Common myeloid progenitor, CD34-positive (primary cell): ENCODE data around the gene CDH1.

Experiments
- CTCF ChIA-PET: fragments of 350-600 bp; sonication (Branson Sonifier 250); formaldehyde crosslinking; loops from one replicate; lab custom pipeline; 2021; ENCODE audit warnings: antibody characterized with exemption; lab: Charles Lee
- POLR2A ChIA-PET: fragments of 350-600 bp; sonication (Branson Sonifier 250); formaldehyde crosslinking; loops from one replicate; lab custom pipeline; 2021; ENCODE audit warnings: antibody characterized with exemption; lab: Charles Lee
- DNase-seq, 3 donors: peaks; one replicate each; pipeline versions ENCODE4 v3.0.0 to v3.0.0-alpha.2; 2013
- H3K27ac ChIP-seq, 2 experiments: 1 replicate in 1 of 2; 2 replicates in 1 of 2; pipeline ENCODE4 v1.7.0; 2013; ENCODE audit warnings: inconsistent platforms in 2 of 2, low read length in 2 of 2, mild to moderate bottlenecking in 2 of 2, low read depth in 1 of 2, moderate library complexity in 1 of 2; ENCODE audit not compliant: severe bottlenecking in 2 of 2, insufficient read depth in 1 of 2, poor library complexity in 1 of 2
- H3K27me3 ChIP-seq, 5 experiments: replicated peaks in 2 of 5; 1 replicate in 3 of 5; 2 replicates in 2 of 5; pipeline versions ENCODE4 v1.6.1 to v1.7.0; 2013; ENCODE audit warnings: low read length in 4 of 5, mild to moderate bottlenecking in 2 of 5, moderate library complexity in 2 of 5, inconsistent platforms in 1 of 5; ENCODE audit not compliant: insufficient read depth in 5 of 5, control insufficient read depth in 4 of 5
- H3K36me3 ChIP-seq, 4 experiments: 1 replicate in 2 of 4; 2 replicates in 2 of 4; pipeline versions ENCODE4 v1.6.1 to v1.7.0; 2013; ENCODE audit warnings: low read length in 3 of 4, control low read depth in 1 of 4, mild to moderate bottlenecking in 1 of 4; ENCODE audit not compliant: control insufficient read depth in 4 of 4, insufficient read depth in 4 of 4
- H3K4me1 ChIP-seq, 4 experiments: 1 replicate in 3 of 4; 2 replicates in 1 of 4; pipeline versions ENCODE4 v1.6.1 to v1.7.1; 2013; ENCODE audit warnings: low read length in 3 of 4, mild to moderate bottlenecking in 3 of 4, control low read depth in 1 of 4, inconsistent platforms in 1 of 4, moderate library complexity in 1 of 4; ENCODE audit not compliant: control insufficient read depth in 4 of 4, insufficient read depth in 4 of 4; ENCODE audit errors: control extremely low read depth in 1 of 4
- H3K4me3 ChIP-seq, 7 experiments: 1 replicate in 4 of 7; 2 replicates in 3 of 7; pipeline versions ENCODE4 v1.5.1 to v1.7.0; 2013; ENCODE audit warnings: mild to moderate bottlenecking in 7 of 7, low read length in 6 of 7, moderate library complexity in 6 of 7, inconsistent platforms in 2 of 7, low read depth in 2 of 7, control low read depth in 1 of 7; ENCODE audit not compliant: insufficient read depth in 4 of 7, control insufficient read depth in 1 of 7; ENCODE audit errors: extremely low read depth in 1 of 7
- H3K9me3 ChIP-seq, 5 experiments: 1 replicate in 4 of 5; 2 replicates in 1 of 5; pipeline versions ENCODE4 v1.6.1 to v1.7.1; 2013; ENCODE audit warnings: low read length in 4 of 5, mild to moderate bottlenecking in 2 of 5, inconsistent platforms in 1 of 5, low read depth in 1 of 5, moderate library complexity in 1 of 5; ENCODE audit not compliant: control insufficient read depth in 4 of 5, insufficient read depth in 2 of 5; ENCODE audit errors: control extremely low read depth in 1 of 5
- WGBS: methylation state at CpG from one replicate; pipeline ENCODE4 v1.1.5; 2013; ENCODE audit not compliant: insufficient coverage; 5-methylcytosine and 5-hydroxymethylcytosine counted together

Gene CDH1

GRCh38 chr16:68759062-68759461 is 22.0 kb downstream of the CDH1 start:
- H3K27me3 ChIP-seq: no peaks in the 10 kb centered on the region
- ChIA-PET POLR2A (no interaction called here), CTCF (interaction anchor here (0.9 kb wide), 1 partner anchor 42 kb away, joined by 3 read pairs; no protein-coding TSS in a partner anchor)
- H3K9me3 ChIP-seq: no peaks in the 10 kb centered on the region
- 100% methylated on average over 3 of the region's 6 CpGs for WGBS
- no peaks in the 10 kb centered on the region for H3K36me3 ChIP-seq
- no peak overlapping the region for H3K4me3 ChIP-seq
- DNase-seq: no peak
- H3K4me1 ChIP-seq: peaks cover 0 to 34% (median 13%) of the 10 kb centered on the region in 4 experiments
- H3K27ac ChIP-seq: no peak overlapping the region

- no peak overlapping the region for H3K27ac ChIP-seq
- ChIA-PET POLR2A (no interaction called here), CTCF (no interaction called here)
- H3K27me3 ChIP-seq: no peaks in the 10 kb centered on the region
- no peaks in the 10 kb centered on the region for H3K36me3 ChIP-seq
- WGBS: 52% methylated on average over 7 of the region's 8 CpGs
- peaks cover 0 to 42% (median 18%) of the 10 kb centered on the region in 4 experiments for H3K4me1 ChIP-seq
- no peaks in the 10 kb centered on the region for H3K9me3 ChIP-seq
- peak in 2 of 3 donors; percentile 58 to 74 for DNase-seq
- no peak overlapping the region for H3K4me3 ChIP-seq
Measured at GRCh38 chr16:68760671-68761275, 23.7 kb downstream of the CDH1 start.

GRCh38 chr16:68762996-68763756 is 26.1 kb downstream of the CDH1 start:
- H3K4me3 ChIP-seq: no peak overlapping the region
- H3K27me3 ChIP-seq: no peaks in the 10 kb centered on the region
- peaks cover 0 to 38% (median 18%) of the 10 kb centered on the region in 4 experiments for H3K4me1 ChIP-seq
- DNase-seq: peak in 1 of 3 donors; percentile 13
- H3K36me3 ChIP-seq: no peaks in the 10 kb centered on the region
- ChIA-PET CTCF (interaction anchor here (0.6 to 1.2 kb wide), 3 partner anchors 9 to 511 kb away, joined by 3 read pairs; no protein-coding TSS in a partner anchor), POLR2A (interaction anchor here (0.6 kb wide), 1 partner anchor 253 kb away, joined by 4 read pairs; no protein-coding TSS in a partner anchor)
- 29% methylated on average over 3 of the region's 6 CpGs for WGBS
- no peaks in the 10 kb centered on the region for H3K9me3 ChIP-seq
- no peak overlapping the region for H3K27ac ChIP-seq

- Histone ChIP-seq H3K27ac (no peak overlapping the region), H3K4me3 (peak overlapping the region in 1 of 7 experiments; percentile 16), H3K36me3 (no peaks in the 10 kb centered on the region), H3K4me1 (peaks cover 0 to 38% (median 18%) of the 10 kb centered on the region in 4 experiments), H3K27me3 (no peaks in the 10 kb centered on the region), H3K9me3 (no peaks in the 10 kb centered on the region)
- ChIA-PET POLR2A (interaction anchor here (0.6 kb wide), 1 partner anchor 47 kb away, joined by 3 read pairs; no protein-coding TSS in a partner anchor), CTCF (interaction anchor here (0.6 kb wide), 1 partner anchor 27 kb away, joined by 3 read pairs; no protein-coding TSS in a partner anchor)
- WGBS: 65% methylated on average over 5 of the region's 8 CpGs
- peak; percentile 51 to 91 (median 88) for DNase-seq
Measured at GRCh38 chr16:68764862-68765261, 27.8 kb downstream of the CDH1 start.

- H3K27me3 ChIP-seq: no peaks in the 10 kb centered on the region
- H3K36me3 ChIP-seq: no peaks in the 10 kb centered on the region
- 80% methylated on average over 1 of the region's 1 CpG for WGBS
- no peak overlapping the region for H3K4me3 ChIP-seq
- ChIA-PET POLR2A (interaction anchor here (0.6 kb wide), 1 partner anchor 68 kb away, joined by 3 read pairs; no protein-coding TSS in a partner anchor), CTCF (no interaction called here)
- DNase-seq: no peak
- H3K4me1 ChIP-seq: peaks cover 0 to 30% (median 14%) of the 10 kb centered on the region in 4 experiments
- H3K9me3 ChIP-seq: no peaks in the 10 kb centered on the region
- H3K27ac ChIP-seq: no peak overlapping the region
Measured at GRCh38 chr16:68767581-68767980, 30.5 kb downstream of the CDH1 start.

- Histone ChIP-seq H3K4me3 (no peak overlapping the region), H3K27me3 (no peaks in the 10 kb centered on the region), H3K36me3 (no peaks in the 10 kb centered on the region), H3K9me3 (no peaks in the 10 kb centered on the region), H3K27ac (no peak overlapping the region), H3K4me1 (peaks cover 0 to 24% (median 11%) of the 10 kb centered on the region in 4 experiments)
- no peak for DNase-seq
- 89% methylated on average over 6 of the region's 7 CpGs for WGBS
- ChIA-PET POLR2A (interaction anchor here (0.6 kb wide), 1 partner anchor 69 kb away, joined by 3 read pairs; no protein-coding TSS in a partner anchor), CTCF (interaction anchor here (1.4 kb wide), 1 partner anchor 178 kb away, joined by 3 read pairs; no protein-coding TSS in a partner anchor)
Measured at GRCh38 chr16:68768175-68768574, 31.1 kb downstream of the CDH1 start.
